ENCODE measurements around the gene METTL26. TPM values are rescaled to one million over a fixed set of nuclear protein-coding genes. Genes with fewer than 3 reads are reported as not detected.

METTL26 gene
- total RNA-seq = 100 to 1,000 TPM in 1 of 2 donors, 10 to 100 TPM in 1; 43.7 to 102 TPM

- peak; percentile 96 for DNase-seq
- TF ChIP-seq CTCF (IDR thresholded peaks at IDR 0.05) = no peak
- peaks cover 6% of the 10 kb centered on the region for H3K4me1 ChIP-seq
- H3K9me3 ChIP-seq = no peaks in the 10 kb centered on the region
- H3K4me3 ChIP-seq = peak within 1 kb of the TSS; percentile 87
- intact Hi-C loops (cut with DNase I) = no loop called here
- no peaks in the 10 kb centered on the region for H3K27me3 ChIP-seq
- no peaks in the 10 kb centered on the region for H3K36me3 ChIP-seq
- peak within 1 kb of the TSS; percentile 94 for H3K27ac ChIP-seq
- H3K9ac ChIP-seq (ENCODE audit: low read depth in 2 of 2, low read length in 2 of 2) = peak within 1 kb of the TSS; percentile 92 to 96
Measured at GRCh38 chr16:636206-637080, at the start of gene METTL26. TSS of gene METTL26 (minus strand) at chr16:636305. CDS start at chr16:636290, 15 bp downstream.

GRCh38 chr16:684961-685696 is 49.0 kb upstream of the METTL26 start:
- Histone ChIP-seq H3K4me1 (peaks cover 43% of the 10 kb centered on the region), H3K4me3 (peak overlapping the region; percentile 63), H3K9ac (ENCODE audit: low read depth in 2 of 2, low read length in 2 of 2) (no peak overlapping the region), H3K9me3 (no peaks in the 10 kb centered on the region), H3K27me3 (no peaks in the 10 kb centered on the region), H3K36me3 (peaks cover 6% of the 10 kb centered on the region), H3K27ac (no peak overlapping the region)
- TF ChIP-seq CTCF (IDR thresholded peaks at IDR 0.05) = no peak
- intact Hi-C loops (cut with DNase I) = no loop called here
- DNase-seq = no peak

GRCh38 chr16:684071-684794 is 48.1 kb upstream of the METTL26 start, which contains the start of gene JMJD8:
TSS of gene JMJD8 (minus strand) at chr16:684334. CDS start at chr16:684319, 15 bp downstream.
- Histone ChIP-seq H3K9ac (ENCODE audit: low read depth in 2 of 2, low read length in 2 of 2) (peak within 1 kb of the TSS; percentile 78 to 90), H3K36me3 (peaks cover 6% of the 10 kb centered on the region), H3K27me3 (no peaks in the 10 kb centered on the region), H3K4me1 (peaks cover 40% of the 10 kb centered on the region), H3K9me3 (no peaks in the 10 kb centered on the region), H3K27ac (peak within 1 kb of the TSS; percentile 60), H3K4me3 (peak within 1 kb of the TSS; percentile 63)
- intact Hi-C loops (cut with DNase I) = no loop called here
- peak; percentile 97 for DNase-seq
- TF ChIP-seq CTCF (IDR thresholded peaks at IDR 0.05) = no peak

- peak overlapping the region; percentile 78 to 90 for H3K9ac ChIP-seq (ENCODE audit: low read depth in 2 of 2, low read length in 2 of 2)
- H3K27me3 ChIP-seq = no peaks in the 10 kb centered on the region
- peak overlapping the region; percentile 63 for H3K4me3 ChIP-seq
- intact Hi-C loops (cut with DNase I) = no loop called here
- H3K4me1 ChIP-seq = peaks cover 36% of the 10 kb centered on the region
- H3K9me3 ChIP-seq = no peaks in the 10 kb centered on the region
- peaks cover 6% of the 10 kb centered on the region for H3K36me3 ChIP-seq
- DNase-seq = no peak
- H3K27ac ChIP-seq = peak overlapping the region; percentile 60
- TF ChIP-seq CTCF (IDR thresholded peaks at IDR 0.05) = no peak
Measured at GRCh38 chr16:683396-684070, 47.4 kb upstream of the METTL26 start.

Data from colonic mucosa (tissue), 4 donors.